ENCODE results near the gene MMP28.

The MMP28 gene

GRCh38 chr17:35795007-35795870 is at the start of gene MMP28:
MMP28 (minus strand) TSS chr17:35795641; CDS start chr17:35795377, 264 bp downstream.
- no peak for FAIRE-seq

- FAIRE-seq = no peak
Measured at GRCh38 chr17:35844547-35844946, 49.1 kb upstream of the MMP28 start.

GRCh38 chr17:35843698-35844097 is 48.3 kb upstream of the MMP28 start:
- FAIRE-seq = no peak

- no peak for FAIRE-seq
Measured at GRCh38 chr17:35842239-35842638, 46.8 kb upstream of the MMP28 start.

GRCh38 chr17:35841505-35841904 is 46.1 kb upstream of the MMP28 start:
- FAIRE-seq = no peak

- FAIRE-seq = no peak
Measured at GRCh38 chr17:35841101-35841500, 45.7 kb upstream of the MMP28 start.

- FAIRE-seq = no peak
Measured at GRCh38 chr17:35825206-35825605, 29.8 kb upstream of the MMP28 start.

GRCh38 chr17:35821308-35821707 is 25.9 kb upstream of the MMP28 start:
- no peak for FAIRE-seq

GRCh38 chr17:35819455-35819854 is 24.0 kb upstream of the MMP28 start:
- no peak for FAIRE-seq

GRCh38 chr17:35817196-35817595 is 21.8 kb upstream of the MMP28 start:
- FAIRE-seq = no peak

- FAIRE-seq = no peak
Measured at GRCh38 chr17:35816723-35817122, 21.3 kb upstream of the MMP28 start.

GRCh38 chr17:35812456-35812855 is 17.0 kb upstream of the MMP28 start:
- FAIRE-seq = no peak

- FAIRE-seq = no peak
Measured at GRCh38 chr17:35811759-35812158, 16.3 kb upstream of the MMP28 start.

GRCh38 chr17:35809855-35810461 is 14.5 kb upstream of the MMP28 start:
- FAIRE-seq = no peak

GRCh38 chr17:35808962-35809854 is 13.8 kb upstream of the MMP28 start, which contains the start of gene TAF15:
TAF15 (plus strand) TSS chr17:35809484; CDS start chr17:35809570, 86 bp downstream.
- FAIRE-seq = no peak

GRCh38 chr17:35808240-35808961 is 13.0 kb upstream of the MMP28 start:
- no peak for FAIRE-seq

- no peak for FAIRE-seq
Measured at GRCh38 chr17:35807371-35808144, 12.1 kb upstream of the MMP28 start.

- FAIRE-seq = no peak
Measured at GRCh38 chr17:35804658-35805192, 9.3 kb upstream of the MMP28 start.

GRCh38 chr17:35801583-35802224 is 6.3 kb upstream of the MMP28 start:
- no peak for FAIRE-seq

- FAIRE-seq = no peak
Measured at GRCh38 chr17:35799942-35800341, 4.5 kb upstream of the MMP28 start.

GRCh38 chr17:35797918-35798317 is 2.5 kb upstream of the MMP28 start:
- no peak for FAIRE-seq
